ENCODE data around the gene JPH4. TPM values are rescaled to one million over a fixed set of nuclear protein-coding genes. Genes with fewer than 3 reads are reported as not detected.

JPH4 gene
- total RNA-seq, 1 experiment from 2014 or later: not detected

- H3K36me3 ChIP-seq (ENCODE audit: insufficient read depth, low read length, poor library complexity, severe bottlenecking): no peaks in the 10 kb centered on the region
- DNase-seq (ENCODE audit: low spot score): no peak
- H3K4me3 ChIP-seq (ENCODE audit: low read depth, low read length, poor library complexity, severe bottlenecking): no peak overlapping the region
- ChIA-PET CTCF (interaction anchor here (0.6 kb wide), 2 partner anchors 92 to 385 kb away, joined by 3 read pairs; no protein-coding TSS in a partner anchor), POLR2A (ENCODE audit: low non-redundant PET) (no interaction called here)
- no TSS peak for BruUV-seq (replicated peaks)
- peaks cover 15% of the 10 kb centered on the region for H3K4me1 ChIP-seq (ENCODE audit: insufficient read depth, low read length, poor library complexity, severe bottlenecking)
- TF ChIP-seq EZH2 (IDR thresholded peaks at IDR 0.05; ENCODE audit: borderline replicate concordance, low read depth, low read length, poor library complexity, severe bottlenecking) (no peak), CTCF (conservative IDR thresholded peaks at IDR 0.05; ENCODE audit: low read depth, low read length) (no peak)
- no peaks in the 10 kb centered on the region for H3K9me3 ChIP-seq (ENCODE audit: low read depth, low read length, poor library complexity, severe bottlenecking)
- H3K27ac ChIP-seq (ENCODE audit: low read depth, low read length, poor library complexity, severe bottlenecking): no peak overlapping the region
- peaks cover 28% of the 10 kb centered on the region for H3K27me3 ChIP-seq (replicated peaks; ENCODE audit: insufficient read depth, low read depth, low read length, poor library complexity)
- intact Hi-C loops (cut with micrococcal nuclease; ENCODE audit: unreplicated experiment): no loop called here
Measured at GRCh38 chr14:23572524-23572828, 6.1 kb downstream of the JPH4 start.

GRCh38 chr14:23571701-23572523 is 6.7 kb downstream of the JPH4 start:
- no peaks in the 10 kb centered on the region for H3K36me3 ChIP-seq (ENCODE audit: insufficient read depth, low read length, poor library complexity, severe bottlenecking)
- no peak for DNase-seq (ENCODE audit: low spot score)
- peaks cover 23% of the 10 kb centered on the region for H3K27me3 ChIP-seq (replicated peaks; ENCODE audit: insufficient read depth, low read depth, low read length, poor library complexity)
- peaks cover 13% of the 10 kb centered on the region for H3K4me1 ChIP-seq (ENCODE audit: insufficient read depth, low read length, poor library complexity, severe bottlenecking)
- H3K9me3 ChIP-seq (ENCODE audit: low read depth, low read length, poor library complexity, severe bottlenecking): no peaks in the 10 kb centered on the region
- H3K4me3 ChIP-seq (ENCODE audit: low read depth, low read length, poor library complexity, severe bottlenecking): no peak overlapping the region
- BruUV-seq (replicated peaks): no TSS peak
- CTCF ChIA-PET: interaction anchor here (0.5 kb wide), 1 partner anchor 88 kb away, joined by 3 read pairs; no protein-coding TSS in a partner anchor
- TF ChIP-seq CTCF (conservative IDR thresholded peaks at IDR 0.05; ENCODE audit: low read depth, low read length): no peak
- no peak for TF ChIP-seq EZH2 (IDR thresholded peaks at IDR 0.05; ENCODE audit: borderline replicate concordance, low read depth, low read length, poor library complexity, severe bottlenecking)
- intact Hi-C loops (cut with micrococcal nuclease; ENCODE audit: unreplicated experiment): no loop called here
- POLR2A ChIA-PET (ENCODE audit: low non-redundant PET): no interaction called here
- no peak overlapping the region for H3K27ac ChIP-seq (ENCODE audit: low read depth, low read length, poor library complexity, severe bottlenecking)

- intact Hi-C loops (cut with micrococcal nuclease; ENCODE audit: unreplicated experiment): no loop called here
- CTCF ChIA-PET: interaction anchor here (0.5 kb wide), 1 partner anchor 87 kb away, joined by 3 read pairs; no protein-coding TSS in a partner anchor
- Histone ChIP-seq H3K4me3 (ENCODE audit: low read depth, low read length, poor library complexity, severe bottlenecking) (no peak overlapping the region), H3K27ac (ENCODE audit: low read depth, low read length, poor library complexity, severe bottlenecking) (no peak overlapping the region), H3K9me3 (ENCODE audit: low read depth, low read length, poor library complexity, severe bottlenecking) (no peaks in the 10 kb centered on the region), H3K4me1 (ENCODE audit: insufficient read depth, low read length, poor library complexity, severe bottlenecking) (peaks cover 14% of the 10 kb centered on the region), H3K27me3 (replicated peaks; ENCODE audit: insufficient read depth, low read depth, low read length, poor library complexity) (peaks cover 13% of the 10 kb centered on the region), H3K36me3 (ENCODE audit: insufficient read depth, low read length, poor library complexity, severe bottlenecking) (no peaks in the 10 kb centered on the region)
- no TSS peak for BruUV-seq (replicated peaks)
- no peak for TF ChIP-seq EZH2 (IDR thresholded peaks at IDR 0.05; ENCODE audit: borderline replicate concordance, low read depth, low read length, poor library complexity, severe bottlenecking)
- no peak for TF ChIP-seq CTCF (conservative IDR thresholded peaks at IDR 0.05; ENCODE audit: low read depth, low read length)
- DNase-seq (ENCODE audit: low spot score): no peak
- POLR2A ChIA-PET (ENCODE audit: low non-redundant PET): no interaction called here
Measured at GRCh38 chr14:23570806-23571483, 7.6 kb downstream of the JPH4 start.

All from A673 (cell line).